HL-60/S4 treated with retinoic acid at 250 ng/mL for 4 days and 3 days (cell line): ENCODE results near the gene PTPRN2.
"Not testable (repeated sequence)": the region's sequence is repeated elsewhere in the genome, so short reads cannot be mapped to it uniquely, and the experiment has no call there.

Experiments used
- in situ Hi-C: fragments of 300-500 bp; cut with MboI; formaldehyde crosslinking; loops from 2 replicates; pipeline ENCODE4 v1.7.0; 2022; ENCODE audit warnings: low sequenced_read_pairs

PTPRN2 gene

DNA sequence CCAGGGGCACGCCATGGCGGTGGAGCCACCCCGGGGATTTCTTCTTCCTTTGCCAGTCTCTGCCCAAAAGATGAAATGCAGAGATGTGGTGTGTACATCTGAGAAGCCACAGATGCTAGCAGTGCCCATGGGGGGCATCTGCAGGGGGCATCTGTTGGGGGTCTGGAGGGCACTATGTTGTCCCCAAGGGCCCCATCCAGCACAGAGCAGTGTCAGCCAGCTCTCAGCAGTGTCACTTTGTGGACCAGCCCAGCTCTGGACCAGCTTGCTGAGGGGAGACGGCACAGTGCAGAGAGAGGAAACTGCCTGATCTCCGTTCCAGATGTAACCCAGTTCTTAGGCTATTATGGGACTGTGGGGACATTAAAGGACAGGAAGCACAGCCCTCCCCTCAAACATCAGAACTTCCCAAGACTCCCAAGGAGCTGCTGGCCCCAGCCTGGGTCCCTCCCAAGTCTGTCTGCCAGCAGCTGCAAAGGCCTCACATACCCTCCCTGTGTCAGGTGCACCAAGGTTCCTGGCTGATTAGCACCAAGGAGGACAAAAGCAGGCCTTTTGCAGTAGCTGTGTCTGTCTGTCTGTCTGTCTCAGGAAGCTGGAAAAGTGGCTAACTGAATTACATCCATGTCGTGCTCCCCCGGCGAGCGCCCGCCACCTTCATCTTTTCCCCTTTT, 536.5 kb downstream of the PTPRN2 start:
- in situ Hi-C loops = no loop called here

- in situ Hi-C loops = no loop called here
These were observed 537.1 kb downstream of the PTPRN2 start for GRCh38 chr7:158050441-158050977.

- in situ Hi-C loops = no loop called here
These were observed 538.4 kb downstream of the PTPRN2 start for GRCh38 chr7:158049271-158049670.

GRCh38 chr7:158048569-158048968, 539.1 kb downstream of the PTPRN2 start:
- in situ Hi-C loops = no loop called here

GRCh38 chr7:158047391-158048059, 540.1 kb downstream of the PTPRN2 start:
- in situ Hi-C loops = no loop called here

DNA sequence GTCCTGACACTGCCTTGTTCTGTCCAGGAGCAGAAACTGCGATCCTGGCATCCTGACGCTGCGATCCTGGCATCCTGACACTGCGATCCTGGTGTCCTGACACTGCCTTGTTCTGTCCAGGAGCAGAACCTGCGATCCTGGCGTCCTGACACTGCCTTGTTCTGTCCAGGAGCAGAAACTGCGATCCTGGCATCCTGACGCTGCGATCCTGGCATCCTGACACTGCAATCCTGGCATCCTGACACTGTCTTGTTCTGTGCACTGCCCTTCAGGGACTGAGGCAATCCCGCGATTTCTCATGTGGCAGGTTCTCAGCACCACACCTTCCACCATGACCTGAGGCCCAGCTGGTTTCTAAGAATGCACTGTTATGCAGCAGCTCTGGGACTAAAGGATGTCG, 541.4 kb downstream of the PTPRN2 start:
- in situ Hi-C loops = not testable (repeated sequence)

- in situ Hi-C loops = no loop called here
These were observed 543.2 kb downstream of the PTPRN2 start for GRCh38 chr7:158044482-158044823.

GRCh38 chr7:158043551-158044481, 543.8 kb downstream of the PTPRN2 start:
- in situ Hi-C loops = no loop called here

- in situ Hi-C loops = no loop called here
These were observed 545.3 kb downstream of the PTPRN2 start for GRCh38 chr7:158042156-158042880.

- in situ Hi-C loops = no loop called here
These were observed 547.4 kb downstream of the PTPRN2 start for GRCh38 chr7:158040199-158040598.

DNA sequence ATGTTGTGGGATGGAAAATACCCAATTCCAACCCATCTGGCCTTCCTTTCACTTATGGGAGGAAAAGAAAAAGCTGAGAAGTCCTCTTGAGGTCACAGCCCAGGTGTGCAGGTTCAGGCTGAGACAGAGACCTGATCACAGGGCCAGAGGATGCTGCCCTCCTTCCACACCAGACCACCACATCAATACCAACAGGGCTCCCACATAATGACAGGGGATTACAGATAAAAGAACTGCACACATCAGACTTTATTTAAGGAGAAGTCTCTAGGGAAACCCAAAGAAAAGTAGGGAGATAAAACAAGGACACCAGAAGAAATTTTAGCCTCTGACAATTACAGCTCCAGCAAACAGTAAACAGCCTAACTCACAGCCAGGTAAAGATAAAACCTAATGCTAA, 548.4 kb downstream of the PTPRN2 start:
- in situ Hi-C loops = no loop called here

DNA sequence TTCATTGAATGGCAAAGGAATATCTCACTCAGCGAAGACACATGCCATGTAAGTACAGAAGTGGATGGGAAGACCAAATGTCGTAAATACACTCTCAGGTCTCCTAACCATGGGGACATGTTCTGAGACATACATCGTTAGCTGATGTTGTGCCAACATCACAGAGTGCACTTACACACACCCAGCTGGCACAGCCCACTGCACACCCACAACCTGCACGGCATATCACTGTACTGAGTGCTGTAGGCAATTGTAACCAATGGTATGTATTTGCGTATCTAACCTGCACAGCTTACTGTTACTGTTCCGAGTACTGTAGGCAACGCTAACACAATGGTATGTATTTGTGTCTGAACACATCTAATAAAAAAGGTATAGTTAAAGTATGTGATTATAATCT, 550.4 kb downstream of the PTPRN2 start:
- in situ Hi-C loops = no loop called here

DNA sequence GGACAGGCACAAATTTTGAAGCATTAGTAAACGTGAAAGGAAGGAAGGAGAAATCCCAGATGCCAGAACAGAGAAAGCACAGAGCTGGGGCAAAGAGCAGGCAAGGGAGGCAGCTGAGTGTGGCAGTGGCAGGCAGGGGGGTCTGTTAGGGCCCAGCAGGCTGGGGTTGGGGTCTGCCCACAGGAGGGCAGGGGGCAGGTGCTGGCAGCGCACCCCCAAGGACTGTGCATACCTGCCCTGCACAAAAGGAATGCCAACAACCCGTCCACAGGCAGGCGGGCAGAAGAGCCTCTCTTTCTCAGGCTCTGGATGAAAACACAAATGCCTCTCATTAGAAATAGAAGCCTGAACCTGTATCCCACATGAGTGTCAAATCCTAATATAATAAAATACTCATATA, 552.3 kb downstream of the PTPRN2 start:
- in situ Hi-C loops = no loop called here

DNA sequence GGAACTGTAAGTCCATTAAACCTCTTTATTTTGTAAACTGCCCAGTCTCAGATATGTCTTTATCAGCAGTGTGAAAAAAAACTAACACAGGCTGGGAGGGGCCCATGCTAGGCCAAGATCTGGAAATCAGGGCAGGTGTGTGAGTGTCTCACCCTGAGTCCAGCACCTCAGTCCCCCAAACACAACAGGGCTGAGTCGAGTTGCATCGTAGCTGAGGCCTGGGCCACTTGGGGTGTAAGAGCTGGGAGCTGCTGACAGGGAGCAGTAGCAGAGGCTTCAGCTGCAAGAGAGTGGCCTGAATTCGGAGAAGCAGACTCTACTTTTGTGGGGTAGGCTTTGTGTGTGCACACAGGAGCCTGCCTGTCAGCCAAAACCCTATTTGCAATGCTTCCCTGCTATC, 553.1 kb downstream of the PTPRN2 start:
- in situ Hi-C loops = no loop called here

- in situ Hi-C loops = not testable (repeated sequence)
These were observed 553.7 kb downstream of the PTPRN2 start for GRCh38 chr7:158033925-158034324.

DNA sequence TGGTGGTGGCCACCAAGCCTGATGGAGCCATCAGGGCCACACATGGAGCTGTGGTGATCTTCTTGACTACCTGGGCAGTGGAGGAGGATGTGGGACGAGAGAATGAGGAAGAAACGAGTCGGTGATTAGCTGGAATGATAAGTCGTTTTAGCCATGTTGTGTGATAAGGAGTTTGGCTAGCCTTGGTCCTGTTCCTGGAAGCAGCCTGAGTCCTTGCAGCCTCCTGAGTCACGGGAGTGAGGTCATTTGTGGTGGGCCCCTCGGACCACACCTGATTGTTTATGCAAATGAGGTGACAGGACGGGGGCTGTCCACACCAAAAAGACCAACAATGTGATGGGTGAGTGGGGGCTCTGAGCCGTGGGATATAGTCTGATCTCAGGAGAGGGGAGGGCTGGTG, 554.4 kb downstream of the PTPRN2 start:
- in situ Hi-C loops = no loop called here

DNA sequence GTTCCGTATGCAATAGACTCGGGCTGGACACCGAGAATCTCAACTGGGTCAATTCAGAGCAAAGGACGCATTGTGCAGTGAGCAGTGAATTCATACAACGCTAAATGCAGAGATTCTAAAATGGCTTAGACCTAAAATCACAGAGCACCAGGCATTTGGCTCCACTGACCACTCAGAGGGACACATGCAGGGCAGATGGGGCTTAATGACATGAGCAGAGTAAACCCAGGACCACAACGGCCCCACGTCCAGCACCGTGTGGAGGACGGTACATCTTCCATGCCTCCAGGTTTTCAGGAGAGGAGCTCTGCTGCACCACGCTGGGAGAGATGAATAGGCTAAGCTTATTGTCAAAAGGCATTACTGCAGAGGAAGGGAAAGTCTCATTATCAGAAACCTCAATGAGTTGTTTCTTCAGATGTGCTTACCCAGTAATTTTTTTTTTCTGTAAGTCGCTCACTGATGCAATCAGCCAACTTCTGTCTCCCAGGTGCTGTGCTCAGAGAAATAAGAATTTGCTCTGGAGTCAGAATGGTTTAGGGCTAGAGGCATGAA, 555.0 kb downstream of the PTPRN2 start:
- in situ Hi-C loops = no loop called here

- in situ Hi-C loops = no loop called here
These were observed 555.7 kb downstream of the PTPRN2 start for GRCh38 chr7:158031867-158032308.

DNA sequence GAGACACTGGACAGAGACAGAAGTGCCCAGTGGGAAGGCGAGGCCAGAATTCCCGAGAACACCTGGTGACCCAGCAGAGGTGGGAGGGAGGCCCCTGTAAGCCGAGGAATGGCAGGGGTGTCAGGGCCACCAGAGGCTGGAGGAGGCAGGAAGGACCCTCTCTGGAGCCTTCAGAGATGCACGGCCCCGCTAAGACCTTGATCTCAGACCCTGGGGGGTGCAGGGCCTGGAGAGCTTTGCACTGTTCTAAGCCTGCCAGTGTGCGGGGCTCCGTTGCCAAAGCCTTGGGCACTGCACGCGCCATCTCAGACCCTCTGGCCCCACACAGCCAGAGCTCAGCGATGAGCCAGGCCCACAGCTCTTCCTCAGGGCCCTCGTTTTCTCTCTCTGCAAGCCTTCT, 557.1 kb downstream of the PTPRN2 start:
- in situ Hi-C loops = no loop called here

- in situ Hi-C loops = no loop called here
These were observed 557.6 kb downstream of the PTPRN2 start for GRCh38 chr7:158030071-158030470.
